SU-DHL-6 (cell line): ENCODE results near the gene SMAD5.

Source experiments
- H2AFZ ChIP-seq: fragments of 200-600 bp; sonication (generic); 2 replicates; pipeline ENCODE4 v1.6.1; 2014; ENCODE audit warnings: low read depth, mild to moderate bottlenecking, moderate library complexity, mixed read lengths, antibody characterized with exemption, low read length; ENCODE audit not compliant: severe bottlenecking
- H3F3A ChIP-seq: fragments of 200-600 bp; shearing (Covaris generic); 2 replicates; pipeline ENCODE4 v1.6.0; 2016; ENCODE audit warnings: antibody characterized with exemption, mild to moderate bottlenecking; ENCODE audit not compliant: insufficient read depth
- H3K27ac ChIP-seq: fragments of 200-600 bp; sonication (generic); 2 replicates; pipeline ENCODE4 v1.5.1; 2016; ENCODE audit warnings: low read depth, mild to moderate bottlenecking, low read length, moderate library complexity, mixed read lengths
- H3K27me3 ChIP-seq: fragments of 200-600 bp; sonication (generic), shearing (Covaris generic); 2 replicates; pipeline ENCODE4 v1.6.0; 2014; ENCODE audit warnings: mild to moderate bottlenecking, low read length
- H3K36me3 ChIP-seq: fragments of 200-600 bp; sonication (generic); 2 replicates; pipeline ENCODE4 v1.6.1; 2014; ENCODE audit warnings: mild to moderate bottlenecking, low read length, mixed read lengths
- H3K4me2 ChIP-seq: fragments of 300-600, 200-600 bp; shearing (Covaris generic), sonication (generic); 2 replicates; pipeline ENCODE4 v1.6.0; 2014; ENCODE audit warnings: low read length, low read depth, mild to moderate bottlenecking; ENCODE audit not compliant: poor library complexity, severe bottlenecking
- H3K4me3 ChIP-seq: fragments of 200-600 bp; sonication (generic); 2 replicates; pipeline ENCODE4 v1.5.1; 2014; ENCODE audit warnings: antibody characterized with exemption, low read length, mild to moderate bottlenecking, mixed read lengths; ENCODE audit not compliant: insufficient read depth, poor library complexity, severe bottlenecking
- H3K79me2 ChIP-seq: fragments of 200-600 bp; sonication (generic); 2 replicates; pipeline ENCODE4 v1.6.1; 2014; ENCODE audit warnings: mild to moderate bottlenecking, low read length, moderate library complexity; ENCODE audit not compliant: insufficient read depth
- H3K9ac ChIP-seq: fragments of 200-600 bp; sonication (generic); 2 replicates; pipeline ENCODE4 v1.7.0; 2014; ENCODE audit warnings: mild to moderate bottlenecking, low read length
- H3K9me2 ChIP-seq: fragments of 200-600 bp; sonication (generic); replicated peaks from 2 replicates; pipeline ENCODE4 v1.6.1; 2014; ENCODE audit warnings: low read length; ENCODE audit not compliant: insufficient read depth
- H3K9me3 ChIP-seq: fragments of 200-600 bp; sonication (generic); 2 replicates; pipeline ENCODE4 v1.6.1; 2014; ENCODE audit warnings: low read length, mixed read lengths; ENCODE audit not compliant: insufficient read depth
- H4K20me1 ChIP-seq: fragments of 200-600 bp; sonication (generic); 2 replicates; pipeline ENCODE4 v1.6.1; 2014; ENCODE audit warnings: low read depth, mild to moderate bottlenecking, antibody characterized with exemption, low read length, moderate library complexity, mixed read lengths
- EZH2phosphoT487 ChIP-seq: fragments of 200-600 bp; sonication (generic), shearing (Covaris generic); conservative IDR thresholded peaks from 2 replicates; pipeline ENCODE4 v1.6.1; 2018; ENCODE audit warnings: mild to moderate bottlenecking, antibody characterized with exemption, low read length, moderate library complexity, mixed read lengths
- TF ChIP-seq, protein P1 (sequence below): fragments of 200-600 bp; sonication (generic); IDR thresholded peaks from one replicate; pipeline ENCODE4 v1.5.1; 2017; ENCODE audit warnings: antibody characterized with exemption, mild to moderate bottlenecking, low read length, moderate library complexity; ENCODE audit not compliant: insufficient read depth, poor library complexity, severe bottlenecking

Gene SMAD5

DNA sequence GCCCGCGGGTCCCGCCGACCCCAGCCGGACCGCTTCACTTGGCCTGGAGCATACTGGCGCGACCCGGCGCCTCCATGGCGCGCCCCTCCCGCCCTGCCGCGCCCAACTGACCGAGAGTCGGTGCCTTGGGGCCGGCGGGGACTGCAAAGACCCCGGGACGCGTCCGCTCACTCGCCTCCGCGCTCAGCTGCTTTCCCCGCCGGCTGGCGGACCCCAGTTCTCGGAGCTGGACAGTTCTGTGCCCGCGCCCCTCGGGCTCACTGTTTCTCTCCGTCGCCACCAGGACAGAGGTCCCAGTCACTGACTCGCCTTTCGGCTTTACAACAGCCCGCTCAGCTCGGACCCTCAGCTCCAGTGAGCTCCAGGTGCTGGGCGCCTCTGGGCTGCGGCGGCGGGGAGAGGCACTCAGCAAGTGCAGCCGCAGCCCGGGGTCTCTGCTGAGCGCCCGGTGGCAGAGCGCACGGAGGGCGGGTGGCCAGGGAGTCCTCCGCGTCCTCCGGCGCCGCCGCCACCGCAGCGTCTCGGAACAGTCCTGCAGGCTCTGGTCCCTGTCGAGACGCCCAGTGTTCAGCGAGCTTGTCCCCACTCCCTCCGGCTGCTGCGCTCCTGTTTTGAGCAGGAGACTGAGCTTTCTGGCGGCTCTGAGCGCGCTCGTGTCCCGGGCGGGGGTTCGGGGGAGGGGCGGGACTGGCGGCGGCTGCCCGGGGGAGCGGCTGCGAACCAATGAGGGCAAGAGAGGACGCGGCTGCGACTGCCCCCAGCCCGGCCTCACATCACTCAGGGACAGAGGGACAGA is 60.1 kb downstream of the SMAD5 start, which contains the start of gene SMIM32:
Gene SMIM32 (minus strand): TSS at position 637 of the 796 bp plus-strand sequence. CDS start 638 bp downstream, outside the sequence.
- no peaks in the 10 kb centered on the region for H3K9me3 ChIP-seq

DNA sequence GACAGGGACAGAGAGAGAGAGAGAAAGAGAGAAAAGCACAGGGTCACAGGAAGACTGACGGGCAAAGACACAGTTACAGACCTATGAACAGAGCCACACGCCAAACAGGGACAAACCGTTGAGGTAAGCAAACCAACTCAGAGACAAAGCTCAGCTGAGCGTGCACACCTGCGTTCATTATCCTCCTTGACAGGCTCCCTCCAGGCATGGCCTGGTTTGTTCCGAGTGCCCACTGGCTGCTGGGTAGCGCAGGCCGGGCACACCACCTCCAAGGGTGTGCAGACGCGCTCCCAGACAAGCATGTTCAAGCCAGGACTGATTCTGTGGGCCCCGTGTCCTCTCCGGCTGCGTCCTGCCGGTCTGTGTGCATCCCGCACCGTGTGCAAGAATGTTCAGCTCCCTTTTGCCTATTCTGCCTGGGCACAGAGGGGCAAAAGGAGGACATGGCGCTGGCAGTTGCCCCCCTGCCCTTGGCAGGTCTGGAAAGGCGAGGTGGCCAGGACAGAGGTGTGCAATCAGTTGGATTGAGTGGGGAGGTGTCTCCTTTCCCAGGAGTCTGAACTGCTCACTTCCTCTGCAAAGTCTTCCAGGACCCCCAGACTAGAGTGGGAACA is 60.8 kb downstream of the SMAD5 start:
- Histone ChIP-seq H3K27ac (no peak overlapping the region), H3K36me3 (no peaks in the 10 kb centered on the region), H3K4me2 (no peak overlapping the region), H3K79me2 (no peaks in the 10 kb centered on the region), H4K20me1 (no peaks in the 10 kb centered on the region), H2AFZ (no peak overlapping the region), H3K9me2 (no peaks in the 10 kb centered on the region), H3K9me3 (no peaks in the 10 kb centered on the region), H3K27me3 (no peaks in the 10 kb centered on the region), H3K4me3 (no peak overlapping the region), H3K9ac (no peak overlapping the region), H3F3A (no peaks in the 10 kb centered on the region)
- TF ChIP-seq, protein P1, sequence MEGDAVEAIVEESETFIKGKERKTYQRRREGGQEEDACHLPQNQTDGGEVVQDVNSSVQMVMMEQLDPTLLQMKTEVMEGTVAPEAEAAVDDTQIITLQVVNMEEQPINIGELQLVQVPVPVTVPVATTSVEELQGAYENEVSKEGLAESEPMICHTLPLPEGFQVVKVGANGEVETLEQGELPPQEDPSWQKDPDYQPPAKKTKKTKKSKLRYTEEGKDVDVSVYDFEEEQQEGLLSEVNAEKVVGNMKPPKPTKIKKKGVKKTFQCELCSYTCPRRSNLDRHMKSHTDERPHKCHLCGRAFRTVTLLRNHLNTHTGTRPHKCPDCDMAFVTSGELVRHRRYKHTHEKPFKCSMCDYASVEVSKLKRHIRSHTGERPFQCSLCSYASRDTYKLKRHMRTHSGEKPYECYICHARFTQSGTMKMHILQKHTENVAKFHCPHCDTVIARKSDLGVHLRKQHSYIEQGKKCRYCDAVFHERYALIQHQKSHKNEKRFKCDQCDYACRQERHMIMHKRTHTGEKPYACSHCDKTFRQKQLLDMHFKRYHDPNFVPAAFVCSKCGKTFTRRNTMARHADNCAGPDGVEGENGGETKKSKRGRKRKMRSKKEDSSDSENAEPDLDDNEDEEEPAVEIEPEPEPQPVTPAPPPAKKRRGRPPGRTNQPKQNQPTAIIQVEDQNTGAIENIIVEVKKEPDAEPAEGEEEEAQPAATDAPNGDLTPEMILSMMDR, result no peak
- no peak for TF ChIP-seq EZH2phosphoT487

More for the DNA sequence above, 60.1 kb downstream of the SMAD5 start, which contains the start of gene SMIM32:
- Histone ChIP-seq H3K27ac (no peak within 1 kb of the TSS), H3K36me3 (no peaks in the 10 kb centered on the region), H4K20me1 (no peaks in the 10 kb centered on the region), H2AFZ (no peak within 1 kb of the TSS), H3F3A (no peaks in the 10 kb centered on the region), H3K27me3 (no peaks in the 10 kb centered on the region), H3K4me3 (no peak within 1 kb of the TSS), H3K4me2 (no peak within 1 kb of the TSS), H3K79me2 (no peaks in the 10 kb centered on the region), H3K9ac (no peak within 1 kb of the TSS), H3K9me2 (no peaks in the 10 kb centered on the region)
- TF ChIP-seq EZH2phosphoT487, result no peak
- TF ChIP-seq, protein P1, result no peak

DNA sequence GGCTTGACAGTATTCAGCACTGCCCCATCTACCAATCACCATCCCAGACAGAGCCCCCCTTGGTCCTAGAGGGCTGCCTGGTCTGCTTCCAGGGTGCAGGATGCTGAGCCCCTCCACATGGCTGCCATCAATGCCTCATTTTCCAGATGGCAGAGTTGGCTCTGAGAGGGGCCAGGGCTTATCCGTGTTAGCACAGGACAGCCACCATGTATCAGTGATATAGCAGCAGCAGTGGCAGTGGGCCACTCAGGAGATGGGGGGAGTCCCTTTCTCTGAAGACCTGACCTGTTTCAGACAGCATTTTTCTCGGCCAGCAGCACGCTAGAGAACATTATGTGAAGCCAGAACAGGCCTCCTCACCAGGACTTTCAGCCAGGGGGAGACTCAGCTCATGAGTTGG is 61.9 kb downstream of the SMAD5 start:
- Histone ChIP-seq H3K4me3 (no peak overlapping the region), H4K20me1 (no peaks in the 10 kb centered on the region), H3K79me2 (no peaks in the 10 kb centered on the region), H3K27ac (no peak overlapping the region), H3K27me3 (no peaks in the 10 kb centered on the region), H3K9me2 (no peaks in the 10 kb centered on the region), H3K9ac (no peak overlapping the region), H3K4me2 (no peak overlapping the region), H3F3A (no peaks in the 10 kb centered on the region), H3K36me3 (no peaks in the 10 kb centered on the region), H2AFZ (no peak overlapping the region), H3K9me3 (no peaks in the 10 kb centered on the region)
- TF ChIP-seq, protein P1, result no peak
- no peak for TF ChIP-seq EZH2phosphoT487
